Measurements from ENCODE around the gene DENND1A.

- TF ChIP-seq, protein P1, sequence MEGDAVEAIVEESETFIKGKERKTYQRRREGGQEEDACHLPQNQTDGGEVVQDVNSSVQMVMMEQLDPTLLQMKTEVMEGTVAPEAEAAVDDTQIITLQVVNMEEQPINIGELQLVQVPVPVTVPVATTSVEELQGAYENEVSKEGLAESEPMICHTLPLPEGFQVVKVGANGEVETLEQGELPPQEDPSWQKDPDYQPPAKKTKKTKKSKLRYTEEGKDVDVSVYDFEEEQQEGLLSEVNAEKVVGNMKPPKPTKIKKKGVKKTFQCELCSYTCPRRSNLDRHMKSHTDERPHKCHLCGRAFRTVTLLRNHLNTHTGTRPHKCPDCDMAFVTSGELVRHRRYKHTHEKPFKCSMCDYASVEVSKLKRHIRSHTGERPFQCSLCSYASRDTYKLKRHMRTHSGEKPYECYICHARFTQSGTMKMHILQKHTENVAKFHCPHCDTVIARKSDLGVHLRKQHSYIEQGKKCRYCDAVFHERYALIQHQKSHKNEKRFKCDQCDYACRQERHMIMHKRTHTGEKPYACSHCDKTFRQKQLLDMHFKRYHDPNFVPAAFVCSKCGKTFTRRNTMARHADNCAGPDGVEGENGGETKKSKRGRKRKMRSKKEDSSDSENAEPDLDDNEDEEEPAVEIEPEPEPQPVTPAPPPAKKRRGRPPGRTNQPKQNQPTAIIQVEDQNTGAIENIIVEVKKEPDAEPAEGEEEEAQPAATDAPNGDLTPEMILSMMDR (IDR thresholded peaks at IDR 0.05; ENCODE audit: insufficient read depth, low read length, poor library complexity, severe bottlenecking) = no peak
- TF ChIP-seq EZH2phosphoT487 (conservative IDR thresholded peaks at IDR 0.05; ENCODE audit: low read length) = no peak
These were observed 300.4 kb downstream of the DENND1A start for GRCh38 chr9:123629531-123629930.

Measured in SU-DHL-6 (cell line).